Kidney (tissue), 14 donors: Measurements from ENCODE around the gene FLNA. TPM values are rescaled to one million over a fixed set of nuclear protein-coding genes. Genes with fewer than 3 reads are reported as not detected.

Experiments
- DNase-seq, 5 donors: peaks; one replicate each; pipeline ENCODE4 v3.0.0-alpha.2; 2013 to 2020
- FAIRE-seq: peaks from 2 replicates; lab custom pipeline; 2012; peaks lifted over from hg19 to GRCh38; lab: Jason Lieb, UNC
- H3K27ac ChIP-seq, 2 donors: one replicate each; pipeline ENCODE4 v1.7.0; 2013; ENCODE audit warnings: low read depth in 2 of 2, low read length in 2 of 2, inconsistent platforms in 1 of 2
- H3K27me3 ChIP-seq: one replicate; pipeline ENCODE4 v1.7.1; 2013; ENCODE audit warnings: low read length, inconsistent platforms; ENCODE audit not compliant: control insufficient read depth, insufficient read depth
- H3K36me3 ChIP-seq, 3 donors: one replicate each; pipeline versions ENCODE4 v1.7.0 to v1.7.1; 2013; ENCODE audit warnings: low read length in 3 of 3, control low read depth in 1 of 3, inconsistent platforms in 1 of 3; ENCODE audit not compliant: insufficient read depth in 3 of 3, control insufficient read depth in 2 of 3
- H3K4me1 ChIP-seq, 3 donors: one replicate each; pipeline versions ENCODE4 v1.7.0 to v1.7.1; 2013; ENCODE audit warnings: low read length in 3 of 3, inconsistent platforms in 1 of 3, low read depth in 1 of 3; ENCODE audit not compliant: control insufficient read depth in 2 of 3, insufficient read depth in 2 of 3
- H3K4me3 ChIP-seq, 3 donors: one replicate each; pipeline versions ENCODE4 v1.7.0 to v1.8.1; 2013; ENCODE audit warnings: low read length in 3 of 3, control low read depth in 1 of 3, inconsistent platforms in 1 of 3
- H3K9ac ChIP-seq, 3 donors: one replicate each; pipeline versions ENCODE4 v1.7.0 to v1.7.1; 2013; ENCODE audit warnings: low read length in 3 of 3, control low read depth in 1 of 3, inconsistent platforms in 1 of 3
- H3K9me3 ChIP-seq, 3 donors: one replicate each; pipeline versions ENCODE4 v1.7.0 to v1.7.1; 2013; ENCODE audit warnings: low read length in 3 of 3, control low read depth in 1 of 3, inconsistent platforms in 1 of 3; ENCODE audit not compliant: control insufficient read depth in 2 of 3, insufficient read depth in 1 of 3
- intact Hi-C: fragments of 100-400 bp; cut with DNase I; formaldehyde crosslinking; loops from one replicate; pipeline ENCODE4 v1.11.1; 2022
- polyA plus RNA-seq: library from polyadenylated mRNA; stranded (reverse); fragments of 350-450 nt; fragmentation: Illumina TruSeq; extraction: RNeasy Lipid Tissue Mini Kit (QIAGEN cat#74804); gene quantifications from one replicate; pipeline ENCODE4 v1.2.3, GENCODE V29; 2014; ENCODE audit warnings: low read depth, low replicate concordance; ENCODE audit not compliant: insufficient read depth
- total RNA-seq: library from RNA; stranded (reverse); fragmentation: NEBNext Ultra II Directional; extraction: Animal tissue kit (Norgen Biotek cat#: 25700); gene quantifications from one replicate; pipeline ENCODE4 v1.2.1, GENCODE V29; 2021
- TF ChIP-seq, protein P1 (sequence below): IDR thresholded peaks from 3 replicates; pipeline ENCODE4 v1.5.1; 2012; ENCODE audit warnings: mild to moderate bottlenecking, moderate library complexity, borderline replicate concordance; ENCODE audit not compliant: insufficient read depth; ENCODE audit errors: extremely low read depth
- donor health status: control.
- donor health status: control.
- donor health status: control.
- donor health status: control.
- donor health status: control.
- donor health status: DM: yes; HTN: yes; CAD: no.
- donor health status: Normal renal cell carcinoma (clear cell type).

Gene FLNA
- total and polyA plus RNA-seq, 2 donors from 2014 or later = 421 to 1,036 TPM

DNA sequence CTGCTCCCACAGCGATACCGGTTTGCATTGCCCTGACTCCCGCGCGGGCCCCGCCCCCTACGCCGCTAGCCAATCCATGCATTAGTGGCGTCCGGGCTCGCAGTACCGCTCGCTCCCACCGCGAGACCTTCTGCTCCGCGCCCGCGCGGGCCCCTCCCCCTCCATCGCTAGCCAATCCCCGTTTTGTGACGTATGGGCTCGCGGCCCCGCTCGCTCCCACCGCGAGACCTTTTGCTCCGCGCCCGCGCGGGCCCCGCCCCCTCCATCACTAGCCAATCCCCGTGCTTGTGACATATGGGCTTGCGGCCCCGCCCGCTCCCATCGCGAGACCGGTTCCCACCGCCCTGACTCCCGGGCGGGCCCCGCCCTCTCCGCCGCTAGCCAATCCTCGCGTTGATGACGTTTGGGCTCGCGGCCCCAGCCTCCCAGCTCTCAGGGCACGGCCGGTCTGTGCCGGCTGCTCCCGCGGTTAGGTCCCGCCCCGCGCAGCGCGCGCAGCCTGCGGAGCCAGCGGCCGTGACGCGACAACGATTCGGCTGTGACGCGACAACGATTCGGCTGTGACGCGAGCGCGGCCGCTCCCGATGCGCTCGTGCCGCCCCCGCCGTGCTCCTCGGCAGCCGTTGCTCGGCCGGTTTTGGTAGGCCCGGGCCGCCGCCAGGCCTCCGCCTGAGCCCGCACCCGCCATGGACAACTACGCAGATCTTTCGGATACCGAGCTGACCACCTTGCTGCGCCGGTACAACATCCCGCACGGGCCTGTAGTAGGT lies 4.5 kb upstream of the FLNA start, which contains the start of gene EMD:
Gene EMD, plus strand, starts transcription at position 497 of the 770 bp plus-strand sequence. Its CDS starts 190 bp downstream, at position 687.
- Histone ChIP-seq H3K4me1 (peaks cover 0 to 11% (median 0%) of the 10 kb centered on the region in 3 donors), H3K27ac (peak within 1 kb of the TSS; percentile 93 to 94), H3K9ac (peak within 1 kb of the TSS; percentile 51 to 87 (median 77)), H3K27me3 (no peaks in the 10 kb centered on the region), H3K9me3 (no peaks in the 10 kb centered on the region), H3K36me3 (peaks cover 0 to 2% (median 0%) of the 10 kb centered on the region in 3 donors), H3K4me3 (peak within 1 kb of the TSS; percentile 60 to 77 (median 69))
- TF ChIP-seq, protein P1, sequence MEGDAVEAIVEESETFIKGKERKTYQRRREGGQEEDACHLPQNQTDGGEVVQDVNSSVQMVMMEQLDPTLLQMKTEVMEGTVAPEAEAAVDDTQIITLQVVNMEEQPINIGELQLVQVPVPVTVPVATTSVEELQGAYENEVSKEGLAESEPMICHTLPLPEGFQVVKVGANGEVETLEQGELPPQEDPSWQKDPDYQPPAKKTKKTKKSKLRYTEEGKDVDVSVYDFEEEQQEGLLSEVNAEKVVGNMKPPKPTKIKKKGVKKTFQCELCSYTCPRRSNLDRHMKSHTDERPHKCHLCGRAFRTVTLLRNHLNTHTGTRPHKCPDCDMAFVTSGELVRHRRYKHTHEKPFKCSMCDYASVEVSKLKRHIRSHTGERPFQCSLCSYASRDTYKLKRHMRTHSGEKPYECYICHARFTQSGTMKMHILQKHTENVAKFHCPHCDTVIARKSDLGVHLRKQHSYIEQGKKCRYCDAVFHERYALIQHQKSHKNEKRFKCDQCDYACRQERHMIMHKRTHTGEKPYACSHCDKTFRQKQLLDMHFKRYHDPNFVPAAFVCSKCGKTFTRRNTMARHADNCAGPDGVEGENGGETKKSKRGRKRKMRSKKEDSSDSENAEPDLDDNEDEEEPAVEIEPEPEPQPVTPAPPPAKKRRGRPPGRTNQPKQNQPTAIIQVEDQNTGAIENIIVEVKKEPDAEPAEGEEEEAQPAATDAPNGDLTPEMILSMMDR = no peak
- FAIRE-seq (peak; percentile 99), DNase-seq (peak; percentile 98 to 99 (median 99))
- intact Hi-C loops = no loop called here

DNA sequence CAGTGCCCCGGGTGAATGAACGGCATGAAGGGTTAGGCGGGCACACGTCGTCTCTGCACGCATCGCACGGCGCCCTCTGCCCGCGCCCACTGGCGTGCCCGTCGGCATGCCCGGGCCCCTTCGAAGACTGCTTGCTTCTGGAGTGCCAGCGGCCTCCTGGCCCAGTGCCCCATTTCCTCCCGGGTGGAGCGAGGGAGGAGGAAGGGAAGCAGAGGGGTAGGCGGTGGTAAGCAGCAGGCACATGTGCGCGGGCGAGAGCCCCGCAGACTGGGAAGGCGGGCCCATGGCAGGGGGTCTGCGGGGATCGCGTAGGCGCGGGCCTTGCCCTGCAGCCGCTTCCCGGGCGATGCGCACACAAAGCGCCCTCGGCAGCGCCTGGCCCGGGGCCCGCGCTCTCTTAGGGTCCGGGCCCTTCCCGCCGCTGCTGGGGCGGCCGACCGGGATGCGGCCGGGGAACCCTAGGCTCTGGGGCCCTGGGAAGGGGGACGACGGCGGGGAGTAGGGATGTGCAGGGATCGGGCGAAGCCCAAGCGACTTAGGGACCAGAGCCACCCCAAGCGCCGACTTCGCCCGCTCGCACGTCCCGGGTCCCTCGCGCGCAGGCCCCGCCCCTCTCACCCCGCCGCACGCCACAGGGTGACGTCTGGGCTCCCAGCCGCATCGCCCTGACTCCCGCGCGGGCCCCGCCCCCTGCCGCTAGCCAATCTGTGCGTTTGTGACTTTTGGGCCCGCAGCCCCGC lies 3.8 kb upstream of the FLNA start:
- H3K27ac ChIP-seq = peak overlapping the region; percentile 91 to 92
- H3K9ac ChIP-seq = peak overlapping the region in 2 of 3 donors; percentile 16 to 65
- peaks cover 0 to 16% (median 0%) of the 10 kb centered on the region in 3 donors for H3K4me1 ChIP-seq
- TF ChIP-seq, protein P1 = no peak
- DNase-seq = peak in 4 of 5 donors; percentile 18 to 99 (median 68)
- no peaks in the 10 kb centered on the region for H3K9me3 ChIP-seq
- peaks cover 0 to 2% (median 0%) of the 10 kb centered on the region in 3 donors for H3K36me3 ChIP-seq
- intact Hi-C loops = no loop called here
- no peaks in the 10 kb centered on the region for H3K27me3 ChIP-seq
- no peak for FAIRE-seq
- peak overlapping the region in 2 of 3 donors; percentile 6 to 35 for H3K4me3 ChIP-seq

GRCh38 chrX:154376774-154377173 lies 2.3 kb upstream of the FLNA start:
- no peaks in the 10 kb centered on the region for H3K9me3 ChIP-seq
- H3K27me3 ChIP-seq = no peaks in the 10 kb centered on the region
- FAIRE-seq = no peak
- peaks cover 0 to 2% (median 0%) of the 10 kb centered on the region in 3 donors for H3K36me3 ChIP-seq
- DNase-seq = no peak
- peaks cover 0 to 16% (median 0%) of the 10 kb centered on the region in 3 donors for H3K4me1 ChIP-seq
- intact Hi-C loops = no loop called here
- TF ChIP-seq, protein P1 = no peak
- no peak overlapping the region for H3K27ac ChIP-seq
- no peak overlapping the region for H3K4me3 ChIP-seq
- H3K9ac ChIP-seq = no peak overlapping the region
